ENCODE measurements around the gene WNK3. TPM values are rescaled to one million over a fixed set of nuclear protein-coding genes. Genes with fewer than 3 reads are reported as not detected.

WNK3 gene
- total and polyA plus RNA-seq, 9 of the 15 experiments (the other 6 are each of a cell fraction or from before 2014, with no cell fraction given), result under 0.01 to 0.02 (median 0.01) TPM; not detected in 4

- Histone ChIP-seq H3K9me3 (replicated peaks; ENCODE audit: control insufficient read depth, insufficient read depth, low read depth, low read length) (no peaks in the 10 kb centered on the region), H3K4me1 (replicated peaks in 1 of 2; ENCODE audit: control insufficient read depth in 2 of 2, insufficient read depth in 2 of 2, low read length in 2 of 2) (no peaks in the 10 kb centered on the region), H3K27me3 (ENCODE audit: control insufficient read depth in 2 of 2, insufficient read depth in 2 of 2, low read length in 2 of 2) (no peaks in the 10 kb centered on the region), H3K9ac (ENCODE audit: insufficient read depth in 1 of 2, low read depth in 2 of 2, low read length in 2 of 2) (no peak overlapping the region), H3K4me3 (no peak overlapping the region), H3K27ac (ENCODE audit: extremely low read depth, low read depth, low read length) (no peak overlapping the region), H3K9me1 (ENCODE audit: control insufficient read depth, insufficient read depth, low read length) (no peaks in the 10 kb centered on the region), H2AFZ (ENCODE audit: low read depth, low read length) (no peak overlapping the region), H3K36me3 (ENCODE audit: control insufficient read depth, insufficient read depth, low read length) (peaks cover 4% of the 10 kb centered on the region; the same call in 1 of the 3 replicates), H3K4me2 (ENCODE audit: insufficient read depth, low read length) (no peak overlapping the region), H4K20me1 (replicated peaks; ENCODE audit: control insufficient read depth, insufficient read depth, low read length) (no peaks in the 10 kb centered on the region; the same call in 1 of the 2 replicates), H3K79me2 (ENCODE audit: control insufficient read depth, insufficient read depth, low read length) (no peaks in the 10 kb centered on the region)
- in situ Hi-C loops (cut with MboI), result no loop called here
- DNase-seq (ENCODE audit: extremely low read depth in 1 of 4, low spot score in 3 of 4), result no peak
- no peak for ATAC-seq
- intact Hi-C loops (cut with micrococcal nuclease), result no loop called here
- POLR2A ChIA-PET, result no interaction called here
- FAIRE-seq, result no peak
- BruUV-seq (replicated peaks), result no TSS peak
- CTCF ChIA-PET (ENCODE audit: low intra/inter-chr PET ratio), result no interaction called here
- TF ChIP-seq LARP7 (IDR thresholded peaks at IDR 0.05) (no peak), ZNF311 (CRISPR knock-in tag; IDR thresholded peaks at IDR 0.05) (no peak), RBM22 (IDR thresholded peaks at IDR 0.05; ENCODE audit: low read depth, low read length, poor library complexity, severe bottlenecking) (no peak), ZNF695 (CRISPR knock-in tag; IDR thresholded peaks at IDR 0.05) (no peak), MEF2A (IDR thresholded peaks at IDR 0.05; ENCODE audit: control insufficient read depth, low read depth, low read length) (no peak), SAFB2 (IDR thresholded peaks at IDR 0.05; ENCODE audit: borderline replicate concordance, low read depth, low read length, severe bottlenecking) (no peak), TFAM (CRISPR knock-in tag; conservative IDR thresholded peaks at IDR 0.05) (no peak), TCFL5 (CRISPR knock-in tag; conservative IDR thresholded peaks at IDR 0.05) (no peak), TOE1 (IDR thresholded peaks at IDR 0.05; ENCODE audit: borderline replicate concordance) (no peak), TOE1 (CRISPR knock-in tag; IDR thresholded peaks at IDR 0.05; ENCODE audit: borderline replicate concordance, low read depth) (no peak), EZH2 (IDR thresholded peaks at IDR 0.05; ENCODE audit: borderline replicate concordance, low read depth, low read length) (no peak), FOXK2 (conservative IDR thresholded peaks at IDR 0.05 in 1 of 2, IDR thresholded peaks at IDR 0.05 in 1 of 2; ENCODE audit: low read depth in 2 of 2) (no peak), NKRF (IDR thresholded peaks at IDR 0.05; ENCODE audit: borderline replicate concordance) (no peak)
- TF ChIP-seq, protein P1, sequence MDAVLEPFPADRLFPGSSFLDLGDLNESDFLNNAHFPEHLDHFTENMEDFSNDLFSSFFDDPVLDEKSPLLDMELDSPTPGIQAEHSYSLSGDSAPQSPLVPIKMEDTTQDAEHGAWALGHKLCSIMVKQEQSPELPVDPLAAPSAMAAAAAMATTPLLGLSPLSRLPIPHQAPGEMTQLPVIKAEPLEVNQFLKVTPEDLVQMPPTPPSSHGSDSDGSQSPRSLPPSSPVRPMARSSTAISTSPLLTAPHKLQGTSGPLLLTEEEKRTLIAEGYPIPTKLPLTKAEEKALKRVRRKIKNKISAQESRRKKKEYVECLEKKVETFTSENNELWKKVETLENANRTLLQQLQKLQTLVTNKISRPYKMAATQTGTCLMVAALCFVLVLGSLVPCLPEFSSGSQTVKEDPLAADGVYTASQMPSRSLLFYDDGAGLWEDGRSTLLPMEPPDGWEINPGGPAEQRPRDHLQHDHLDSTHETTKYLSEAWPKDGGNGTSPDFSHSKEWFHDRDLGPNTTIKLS (IDR thresholded peaks at IDR 0.05; ENCODE audit: borderline replicate concordance, low read depth), result no peak
- TF ChIP-seq, protein P2, sequence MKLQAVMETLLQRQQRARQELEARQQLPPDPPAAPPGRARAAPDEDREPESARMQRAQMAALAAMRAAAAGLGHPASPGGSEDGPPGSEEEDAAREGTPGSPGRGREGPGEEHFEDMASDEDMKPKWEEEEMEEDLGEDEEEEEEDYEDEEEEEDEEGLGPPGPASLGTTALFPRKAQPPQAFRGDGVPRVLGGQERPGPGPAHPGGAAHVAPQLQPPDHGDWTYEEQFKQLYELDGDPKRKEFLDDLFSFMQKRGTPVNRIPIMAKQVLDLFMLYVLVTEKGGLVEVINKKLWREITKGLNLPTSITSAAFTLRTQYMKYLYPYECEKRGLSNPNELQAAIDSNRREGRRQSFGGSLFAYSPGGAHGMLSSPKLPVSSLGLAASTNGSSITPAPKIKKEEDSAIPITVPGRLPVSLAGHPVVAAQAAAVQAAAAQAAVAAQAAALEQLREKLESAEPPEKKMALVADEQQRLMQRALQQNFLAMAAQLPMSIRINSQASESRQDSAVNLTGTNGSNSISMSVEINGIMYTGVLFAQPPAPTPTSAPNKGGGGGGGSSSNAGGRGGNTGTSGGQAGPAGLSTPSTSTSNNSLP (IDR thresholded peaks at IDR 0.05; ENCODE audit: borderline replicate concordance, low read depth, low read length), result no peak
- TF ChIP-seq, protein P3, sequence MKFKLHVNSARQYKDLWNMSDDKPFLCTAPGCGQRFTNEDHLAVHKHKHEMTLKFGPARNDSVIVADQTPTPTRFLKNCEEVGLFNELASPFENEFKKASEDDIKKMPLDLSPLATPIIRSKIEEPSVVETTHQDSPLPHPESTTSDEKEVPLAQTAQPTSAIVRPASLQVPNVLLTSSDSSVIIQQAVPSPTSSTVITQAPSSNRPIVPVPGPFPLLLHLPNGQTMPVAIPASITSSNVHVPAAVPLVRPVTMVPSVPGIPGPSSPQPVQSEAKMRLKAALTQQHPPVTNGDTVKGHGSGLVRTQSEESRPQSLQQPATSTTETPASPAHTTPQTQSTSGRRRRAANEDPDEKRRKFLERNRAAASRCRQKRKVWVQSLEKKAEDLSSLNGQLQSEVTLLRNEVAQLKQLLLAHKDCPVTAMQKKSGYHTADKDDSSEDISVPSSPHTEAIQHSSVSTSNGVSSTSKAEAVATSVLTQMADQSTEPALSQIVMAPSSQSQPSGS (CRISPR knock-in tag; IDR thresholded peaks at IDR 0.05), result no peak
Observed at GRCh38 chrX:54171091-54171490, 186.8 kb downstream of the WNK3 start.
